ENCODE results near the gene GRM1.

The GRM1 gene

DNA sequence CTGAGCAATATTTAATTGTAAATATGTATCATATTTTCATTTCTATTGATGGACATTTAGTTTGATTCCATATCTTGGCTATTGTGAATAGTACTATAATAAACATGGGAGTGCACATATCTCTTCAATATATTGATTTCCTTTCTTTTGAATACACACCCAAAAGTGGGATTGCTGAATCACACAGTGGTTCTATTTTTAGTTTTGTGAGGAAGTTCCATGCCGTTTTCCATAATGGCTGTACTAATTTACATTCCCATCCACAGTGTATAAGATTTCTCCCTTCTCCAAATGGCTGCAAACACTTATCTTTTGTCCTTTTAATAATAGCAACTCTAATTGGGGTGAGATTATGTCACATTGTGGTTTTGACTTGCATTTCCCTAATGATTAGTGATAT is 428.0 kb downstream of the GRM1 start:
- H3K4me3 ChIP-seq (ENCODE audit: low read depth, low read length): no peak overlapping the region
- TF ChIP-seq CTCF (IDR thresholded peaks at IDR 0.05; ENCODE audit: low read depth, low read length): no peak
- DNase-seq (ENCODE audit: low read depth, low spot score): no peak
- in situ Hi-C loops (cut with HindIII; ENCODE audit: low sequenced_read_pairs): no loop called here

GRCh38 chr6:146460941-146461340 is 432.1 kb downstream of the GRM1 start:
- in situ Hi-C loops (cut with HindIII; ENCODE audit: low sequenced_read_pairs): no loop called here
- DNase-seq (ENCODE audit: low read depth, low spot score): no peak
- no peak overlapping the region for H3K4me3 ChIP-seq (ENCODE audit: low read depth, low read length)
- TF ChIP-seq CTCF (IDR thresholded peaks at IDR 0.05; ENCODE audit: low read depth, low read length): no peak

DNA sequence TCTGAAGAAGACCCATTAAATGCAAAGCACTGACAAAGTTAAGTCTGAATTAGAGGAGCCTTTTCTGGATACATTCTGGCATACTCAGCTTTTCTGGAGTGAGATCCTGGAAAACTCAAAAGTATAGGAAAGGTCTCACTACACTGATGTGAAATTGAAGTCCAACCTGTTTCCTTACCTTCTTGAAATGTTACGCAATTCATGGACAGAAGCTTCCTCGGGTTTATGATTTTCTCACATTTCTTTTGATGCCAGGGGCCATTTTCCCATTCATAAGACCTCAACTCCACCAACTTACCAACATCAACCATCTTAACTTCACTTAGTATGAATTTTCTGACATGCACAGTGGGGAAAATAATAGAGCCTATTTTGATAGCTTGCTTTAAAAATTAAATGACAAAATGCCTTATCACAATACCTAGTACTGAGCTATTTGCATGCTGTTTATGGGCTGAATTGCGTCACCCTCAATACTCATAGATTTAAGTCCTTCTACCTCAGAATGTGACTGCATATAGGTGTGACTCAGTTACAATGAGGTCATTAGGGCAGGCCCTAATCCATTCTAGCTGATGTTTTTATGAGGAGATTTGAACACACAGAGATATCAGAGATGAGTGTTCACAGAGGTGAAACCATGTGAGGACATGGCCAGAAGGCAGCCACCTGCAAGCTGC is 441.4 kb downstream of the GRM1 start:
- no peak overlapping the region for H3K4me3 ChIP-seq (ENCODE audit: low read depth, low read length)
- no peak for TF ChIP-seq CTCF (IDR thresholded peaks at IDR 0.05; ENCODE audit: low read depth, low read length)
- DNase-seq (ENCODE audit: low read depth, low spot score): no peak
- in situ Hi-C loops (cut with HindIII; ENCODE audit: low sequenced_read_pairs): no loop called here

- TF ChIP-seq CTCF (IDR thresholded peaks at IDR 0.05; ENCODE audit: low read depth, low read length): no peak
- in situ Hi-C loops (cut with HindIII; ENCODE audit: low sequenced_read_pairs): no loop called here
- H3K4me3 ChIP-seq (ENCODE audit: low read depth, low read length): no peak overlapping the region
These were observed 444.1 kb downstream of the GRM1 start for GRCh38 chr6:146472918-146473317.

GRCh38 chr6:146481527-146481926 is 452.7 kb downstream of the GRM1 start:
- no peak overlapping the region for H3K4me3 ChIP-seq (ENCODE audit: low read depth, low read length)
- TF ChIP-seq CTCF (IDR thresholded peaks at IDR 0.05; ENCODE audit: low read depth, low read length): no peak
- DNase-seq (ENCODE audit: low read depth, low spot score): no peak
- in situ Hi-C loops (cut with HindIII; ENCODE audit: low sequenced_read_pairs): no loop called here

More at GRCh38 chr6:146472918-146473317, 444.1 kb downstream of the GRM1 start:
- DNase-seq (ENCODE audit: low read depth, low spot score): no peak

DNA sequence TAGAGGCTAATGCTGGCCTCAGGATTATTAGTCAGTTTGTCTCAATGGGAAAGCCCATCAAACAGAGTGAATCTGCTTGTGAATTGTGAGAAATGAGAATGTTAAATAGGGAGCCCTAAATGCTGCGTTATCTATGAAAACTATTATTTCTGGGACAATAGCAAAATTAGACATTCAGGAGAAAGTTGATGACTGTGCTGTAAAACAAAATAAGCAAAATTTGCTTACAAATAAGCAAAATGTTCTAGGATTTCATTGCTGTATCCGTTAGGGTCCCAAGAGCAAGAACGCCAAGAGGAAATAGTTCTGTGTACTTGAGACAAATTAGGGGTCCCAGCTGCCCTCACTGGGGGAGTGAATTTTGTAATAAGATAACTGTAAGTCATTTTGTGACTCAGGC is 455.5 kb downstream of the GRM1 start:
- in situ Hi-C loops (cut with HindIII; ENCODE audit: low sequenced_read_pairs): no loop called here
- H3K4me3 ChIP-seq (ENCODE audit: low read depth, low read length): no peak overlapping the region
- no peak for TF ChIP-seq CTCF (IDR thresholded peaks at IDR 0.05; ENCODE audit: low read depth, low read length)
- no peak for DNase-seq (ENCODE audit: low read depth, low spot score)

Measured in astrocyte of the spinal cord (primary cell).